Loucy (cell line): ENCODE results near the gene NFKB1.

ENCODE experiments used
- H2AFZ ChIP-seq: fragments of 200-600 bp; sonication (generic); 2 replicates; pipeline ENCODE4 v1.6.0; 2016; ENCODE audit warnings: antibody characterized with exemption, mild to moderate bottlenecking, low read length, moderate library complexity
- H3F3A ChIP-seq: fragments of 200-600 bp; 2 replicates; pipeline ENCODE4 v1.6.0; 2016; ENCODE audit warnings: antibody characterized with exemption, low read depth, mild to moderate bottlenecking
- H3K27me3 ChIP-seq: fragments of 200-600 bp; sonication (generic); 2 replicates; pipeline ENCODE4 v1.6.1; 2014; ENCODE audit warnings: low read length, mild to moderate bottlenecking; ENCODE audit not compliant: insufficient read depth, poor library complexity, severe bottlenecking
- H3K36me3 ChIP-seq: fragments of 200-600 bp; sonication (generic); 2 replicates; pipeline ENCODE4 v1.6.1; 2016; ENCODE audit warnings: low read length; ENCODE audit not compliant: insufficient read depth
- H3K4me1 ChIP-seq: fragments of 200-600 bp; sonication (generic); 2 replicates; pipeline ENCODE4 v1.5.1; 2014; ENCODE audit warnings: low read length, mild to moderate bottlenecking; ENCODE audit not compliant: insufficient read depth, poor library complexity, severe bottlenecking
- H3K4me2 ChIP-seq: fragments of 200-600 bp; sonication (generic); 2 replicates; pipeline ENCODE4 v1.6.0; 2014; ENCODE audit warnings: antibody characterized with exemption, low read length, low read depth, mild to moderate bottlenecking; ENCODE audit not compliant: poor library complexity, severe bottlenecking
- H3K4me3 ChIP-seq: fragments of 200-600 bp; sonication (generic); 2 replicates; pipeline ENCODE4 v1.5.1; 2014; ENCODE audit warnings: low read length, mild to moderate bottlenecking, mixed read lengths; ENCODE audit not compliant: poor library complexity, severe bottlenecking
- H3K79me2 ChIP-seq: fragments of 200-600 bp; sonication (generic); 2 replicates; pipeline ENCODE4 v1.6.1; 2014; ENCODE audit warnings: low read length; ENCODE audit not compliant: insufficient read depth
- H3K9ac ChIP-seq: fragments of 200-600 bp; sonication (generic); 2 replicates; pipeline ENCODE4 v1.6.0; 2014; ENCODE audit warnings: mild to moderate bottlenecking, low read depth, low read length, moderate library complexity; ENCODE audit not compliant: poor library complexity, severe bottlenecking
- H3K9me2 ChIP-seq: fragments of 200-600 bp; sonication (generic); replicated peaks from 2 replicates; pipeline ENCODE4 v1.6.1; 2016; ENCODE audit warnings: low read depth, low read length, mixed read lengths
- H3K9me3 ChIP-seq: fragments of 200-600 bp; sonication (generic); 2 replicates; pipeline ENCODE4 v1.6.1; 2014; ENCODE audit warnings: mild to moderate bottlenecking, antibody characterized with exemption, low read length, low read depth; ENCODE audit not compliant: insufficient read depth
- H4K20me1 ChIP-seq: fragments of 200-600 bp; sonication (generic); 2 replicates; pipeline ENCODE4 v1.6.0; 2014; ENCODE audit warnings: antibody characterized with exemption, low read length, mild to moderate bottlenecking; ENCODE audit not compliant: insufficient read depth, poor library complexity, severe bottlenecking
- EZH2phosphoT487 ChIP-seq: fragments of 200-600 bp; IDR thresholded peaks from 2 replicates; pipeline ENCODE4 v1.6.1; 2018; ENCODE audit warnings: antibody characterized with exemption, mild to moderate bottlenecking, moderate library complexity, borderline replicate concordance
- TF ChIP-seq, protein P1 (sequence below): fragments of 200-600 bp; sonication (generic); conservative IDR thresholded peaks from 2 replicates; pipeline ENCODE4 v1.5.1; 2014; ENCODE audit warnings: mild to moderate bottlenecking, antibody characterized with exemption, low read length

NFKB1 gene

DNA sequence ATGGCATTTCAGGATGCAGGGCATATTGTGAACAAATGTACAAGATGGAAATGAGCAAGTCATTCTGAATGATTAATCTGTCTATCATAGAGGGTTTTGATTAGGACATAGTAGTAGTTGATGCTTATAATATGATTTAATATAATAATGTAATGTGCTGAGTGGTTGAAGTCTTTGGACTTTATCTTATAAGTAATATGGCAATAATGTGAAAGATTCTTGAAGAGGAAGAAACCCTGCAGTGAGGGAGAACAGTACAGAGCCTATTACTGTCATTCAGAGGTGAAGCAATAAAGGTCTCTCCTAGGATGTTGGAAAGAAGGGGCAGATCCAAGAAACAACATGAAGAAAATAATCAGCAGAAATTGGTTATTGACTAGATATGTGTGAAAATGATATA lies 16.6 kb downstream of the NFKB1 start:
- Histone ChIP-seq H3K4me2 (peak overlapping the region; percentile 19), H4K20me1 (peaks cover 6% of the 10 kb centered on the region)
- TF ChIP-seq, protein P1, sequence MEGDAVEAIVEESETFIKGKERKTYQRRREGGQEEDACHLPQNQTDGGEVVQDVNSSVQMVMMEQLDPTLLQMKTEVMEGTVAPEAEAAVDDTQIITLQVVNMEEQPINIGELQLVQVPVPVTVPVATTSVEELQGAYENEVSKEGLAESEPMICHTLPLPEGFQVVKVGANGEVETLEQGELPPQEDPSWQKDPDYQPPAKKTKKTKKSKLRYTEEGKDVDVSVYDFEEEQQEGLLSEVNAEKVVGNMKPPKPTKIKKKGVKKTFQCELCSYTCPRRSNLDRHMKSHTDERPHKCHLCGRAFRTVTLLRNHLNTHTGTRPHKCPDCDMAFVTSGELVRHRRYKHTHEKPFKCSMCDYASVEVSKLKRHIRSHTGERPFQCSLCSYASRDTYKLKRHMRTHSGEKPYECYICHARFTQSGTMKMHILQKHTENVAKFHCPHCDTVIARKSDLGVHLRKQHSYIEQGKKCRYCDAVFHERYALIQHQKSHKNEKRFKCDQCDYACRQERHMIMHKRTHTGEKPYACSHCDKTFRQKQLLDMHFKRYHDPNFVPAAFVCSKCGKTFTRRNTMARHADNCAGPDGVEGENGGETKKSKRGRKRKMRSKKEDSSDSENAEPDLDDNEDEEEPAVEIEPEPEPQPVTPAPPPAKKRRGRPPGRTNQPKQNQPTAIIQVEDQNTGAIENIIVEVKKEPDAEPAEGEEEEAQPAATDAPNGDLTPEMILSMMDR = no peak
- TF ChIP-seq EZH2phosphoT487 = no peak

DNA sequence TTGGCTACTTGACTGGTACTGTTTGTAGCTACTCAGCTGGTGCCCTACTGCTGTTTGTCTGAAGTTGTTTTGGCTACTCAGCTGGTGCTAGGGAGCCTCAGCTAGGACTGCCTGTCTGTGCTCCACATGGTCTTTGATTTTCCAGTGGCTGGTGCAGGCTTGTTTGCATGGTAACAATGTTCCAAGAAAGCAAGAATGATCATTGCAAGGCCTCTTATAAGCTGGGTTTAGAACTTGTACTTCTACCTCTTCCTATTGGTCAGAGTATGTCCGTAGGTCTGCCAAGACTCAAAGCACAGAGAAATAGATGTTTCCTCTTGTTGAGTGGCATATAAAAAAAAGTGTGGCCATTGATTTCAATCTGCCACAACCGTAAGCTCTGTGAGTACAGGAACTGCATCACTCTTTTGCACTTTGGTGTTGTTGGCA lies 17.6 kb downstream of the NFKB1 start:
- Histone ChIP-seq H3F3A (no peaks in the 10 kb centered on the region), H3K27me3 (no peaks in the 10 kb centered on the region), H3K4me2 (peak overlapping the region; percentile 19), H2AFZ (no peak overlapping the region), H3K4me1 (peaks cover 40% of the 10 kb centered on the region), H3K9ac (no peak overlapping the region), H3K36me3 (peaks cover 12% of the 10 kb centered on the region), H3K79me2 (peaks cover 88% of the 10 kb centered on the region), H3K9me2 (no peaks in the 10 kb centered on the region), H3K4me3 (no peak overlapping the region), H4K20me1 (peaks cover 6% of the 10 kb centered on the region), H3K9me3 (no peaks in the 10 kb centered on the region)
- TF ChIP-seq, protein P1 = no peak
- TF ChIP-seq EZH2phosphoT487 = no peak

More for the DNA sequence above, 16.6 kb downstream of the NFKB1 start:
- no peaks in the 10 kb centered on the region for H3K27me3 ChIP-seq
- peaks cover 30% of the 10 kb centered on the region for H3K4me1 ChIP-seq
- peaks cover 86% of the 10 kb centered on the region for H3K79me2 ChIP-seq
- no peaks in the 10 kb centered on the region for H3F3A ChIP-seq
- H3K9me3 ChIP-seq = no peaks in the 10 kb centered on the region
- H3K4me3 ChIP-seq = no peak overlapping the region
- peaks cover 12% of the 10 kb centered on the region for H3K36me3 ChIP-seq
- H2AFZ ChIP-seq = no peak overlapping the region
- no peak overlapping the region for H3K9ac ChIP-seq
- no peaks in the 10 kb centered on the region for H3K9me2 ChIP-seq

DNA sequence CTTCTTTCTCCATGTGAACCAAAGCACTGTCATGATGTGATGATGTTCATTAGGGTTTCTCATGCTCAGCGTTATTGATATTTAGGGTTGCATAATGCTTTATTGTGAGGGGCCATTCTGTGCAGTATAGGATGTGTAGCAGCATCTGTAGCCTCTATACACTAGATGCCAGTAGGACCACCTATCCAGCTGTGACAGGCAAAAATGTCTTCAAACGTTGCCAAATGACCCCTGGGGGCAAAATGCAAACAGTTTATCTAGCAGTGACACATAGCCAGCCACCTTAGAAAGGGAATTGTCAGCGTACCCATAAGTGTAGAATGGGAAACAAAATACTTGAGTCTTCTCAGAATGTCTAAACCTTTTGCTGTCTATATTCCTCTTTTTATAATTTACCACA lies 18.8 kb downstream of the NFKB1 start:
- Histone ChIP-seq H3K9me3 (no peaks in the 10 kb centered on the region), H2AFZ (no peak overlapping the region), H3F3A (no peaks in the 10 kb centered on the region), H3K9ac (no peak overlapping the region), H3K4me3 (no peak overlapping the region), H3K9me2 (no peaks in the 10 kb centered on the region), H3K4me2 (no peak overlapping the region), H3K27me3 (no peaks in the 10 kb centered on the region), H3K4me1 (peaks cover 41% of the 10 kb centered on the region), H4K20me1 (peaks cover 6% of the 10 kb centered on the region), H3K79me2 (peaks cover 85% of the 10 kb centered on the region), H3K36me3 (peaks cover 12% of the 10 kb centered on the region)
- no peak for TF ChIP-seq EZH2phosphoT487

DNA sequence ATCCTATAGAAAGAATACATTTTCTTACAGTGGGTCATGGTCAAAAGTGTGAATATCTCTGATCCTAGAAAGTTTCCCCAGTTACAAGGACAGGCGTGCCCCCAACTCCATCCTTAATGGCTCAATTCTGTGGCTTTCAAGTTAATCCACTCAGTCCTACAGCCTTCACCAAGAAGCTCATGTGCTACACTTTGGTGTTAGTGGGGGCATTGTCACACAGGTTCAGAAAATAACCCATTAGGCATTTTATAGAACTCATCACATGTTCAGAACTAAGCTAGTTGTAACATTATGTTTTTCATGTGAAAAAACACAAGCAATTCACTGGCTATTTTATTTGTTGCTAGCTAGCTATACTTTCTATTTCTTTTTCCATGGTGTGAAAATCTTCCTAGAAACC lies 20.4 kb downstream of the NFKB1 start:
- Histone ChIP-seq H3K4me2 (no peak overlapping the region), H3K9ac (peak overlapping the region; percentile 27), H3K27me3 (no peaks in the 10 kb centered on the region), H3K4me1 (peaks cover 41% of the 10 kb centered on the region), H2AFZ (no peak overlapping the region), H3K79me2 (peaks cover 82% of the 10 kb centered on the region), H3F3A (no peaks in the 10 kb centered on the region), H3K9me3 (no peaks in the 10 kb centered on the region), H3K9me2 (no peaks in the 10 kb centered on the region), H4K20me1 (peaks cover 6% of the 10 kb centered on the region), H3K36me3 (peaks cover 6% of the 10 kb centered on the region; the same call in 1 of the 2 replicates), H3K4me3 (no peak overlapping the region)
- no peak for TF ChIP-seq EZH2phosphoT487
- TF ChIP-seq, protein P1 = no peak
